GM12873 (cell line): ENCODE data around the gene MILR1.

ENCODE experiments used
- TF ChIP-seq, protein P1 (sequence below): IDR thresholded peaks from 2 replicates; pipeline ENCODE4 v1.5.1; 2012; ENCODE audit warnings: low read depth, mild to moderate bottlenecking, moderate library complexity, low read length, control low read depth; ENCODE audit not compliant: insufficient read depth; ENCODE audit errors: missing control alignments

The MILR1 gene

DNA sequence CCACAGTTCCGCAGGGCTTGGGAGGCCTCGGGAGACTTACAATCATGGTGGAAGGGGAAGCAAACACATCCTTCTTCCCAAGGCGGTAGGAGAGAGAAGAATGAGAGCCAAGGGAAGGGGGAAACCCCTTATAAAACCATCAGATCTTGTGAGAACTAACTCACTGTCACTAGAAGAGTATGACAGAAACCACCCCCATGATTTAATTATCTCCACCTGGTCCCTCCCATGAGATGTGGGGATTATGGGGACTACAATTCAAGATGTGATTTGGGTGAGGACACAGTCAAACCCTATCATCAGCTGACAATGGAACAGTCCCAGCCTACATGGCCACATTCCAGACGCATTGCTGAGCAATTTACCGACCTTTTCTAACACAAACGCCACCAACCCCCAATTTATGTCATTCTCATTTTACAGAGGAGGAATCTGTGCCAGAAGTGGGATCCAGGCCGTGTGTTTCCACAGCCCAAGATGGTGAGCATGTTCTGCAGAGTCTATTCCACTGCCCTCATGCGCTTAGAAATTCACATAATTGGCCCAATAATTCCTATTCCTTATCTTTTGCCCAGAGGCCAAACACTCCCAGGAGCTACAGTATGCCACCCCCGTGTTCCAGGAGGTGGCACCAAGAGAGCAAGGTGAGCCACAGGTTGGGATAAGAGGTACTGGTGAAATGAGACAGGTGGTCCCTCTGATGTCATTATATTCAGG, 17.3 kb downstream of the MILR1 start:
- TF ChIP-seq, protein P1, sequence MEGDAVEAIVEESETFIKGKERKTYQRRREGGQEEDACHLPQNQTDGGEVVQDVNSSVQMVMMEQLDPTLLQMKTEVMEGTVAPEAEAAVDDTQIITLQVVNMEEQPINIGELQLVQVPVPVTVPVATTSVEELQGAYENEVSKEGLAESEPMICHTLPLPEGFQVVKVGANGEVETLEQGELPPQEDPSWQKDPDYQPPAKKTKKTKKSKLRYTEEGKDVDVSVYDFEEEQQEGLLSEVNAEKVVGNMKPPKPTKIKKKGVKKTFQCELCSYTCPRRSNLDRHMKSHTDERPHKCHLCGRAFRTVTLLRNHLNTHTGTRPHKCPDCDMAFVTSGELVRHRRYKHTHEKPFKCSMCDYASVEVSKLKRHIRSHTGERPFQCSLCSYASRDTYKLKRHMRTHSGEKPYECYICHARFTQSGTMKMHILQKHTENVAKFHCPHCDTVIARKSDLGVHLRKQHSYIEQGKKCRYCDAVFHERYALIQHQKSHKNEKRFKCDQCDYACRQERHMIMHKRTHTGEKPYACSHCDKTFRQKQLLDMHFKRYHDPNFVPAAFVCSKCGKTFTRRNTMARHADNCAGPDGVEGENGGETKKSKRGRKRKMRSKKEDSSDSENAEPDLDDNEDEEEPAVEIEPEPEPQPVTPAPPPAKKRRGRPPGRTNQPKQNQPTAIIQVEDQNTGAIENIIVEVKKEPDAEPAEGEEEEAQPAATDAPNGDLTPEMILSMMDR = no peak

DNA sequence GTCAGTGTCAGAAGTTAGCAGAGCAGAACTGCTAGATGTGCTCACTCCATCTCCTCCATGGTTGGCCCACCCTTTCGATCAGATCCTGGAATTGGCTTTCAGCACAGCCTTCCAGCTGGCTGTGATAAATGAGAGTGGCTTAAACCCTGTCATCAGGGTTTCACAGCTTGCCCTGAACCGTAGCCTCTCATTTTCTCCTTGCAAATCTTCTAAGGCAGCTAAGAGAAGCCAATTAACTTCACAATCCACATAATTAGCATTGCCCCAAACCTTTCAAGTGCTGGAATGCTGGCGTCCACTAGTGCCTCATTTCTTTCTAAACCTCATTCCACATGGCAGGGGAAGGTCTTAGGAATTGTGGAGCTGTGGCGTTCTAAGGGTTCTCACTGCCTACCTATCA, 21.7 kb downstream of the MILR1 start:
- TF ChIP-seq, protein P1 = no peak

DNA sequence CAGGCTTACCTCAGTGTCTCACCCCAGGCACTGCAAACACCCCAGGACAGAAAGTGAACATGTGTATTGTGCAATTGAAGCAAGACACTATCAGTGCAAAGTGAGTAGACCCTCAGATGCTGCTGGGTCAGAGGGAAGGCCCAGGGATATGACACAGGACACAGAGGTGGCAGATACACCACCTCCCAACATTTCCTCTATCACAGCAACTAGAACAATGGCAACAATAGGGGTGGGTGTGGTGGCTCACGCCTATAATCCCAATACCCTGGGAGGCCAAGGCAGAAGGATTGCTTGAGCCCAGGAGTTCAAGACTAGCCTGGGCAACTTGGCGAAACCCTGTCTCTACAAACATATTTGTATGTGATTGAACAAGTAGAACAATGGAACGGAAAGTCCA, 22.5 kb downstream of the MILR1 start:
- TF ChIP-seq, protein P1 = no peak

DNA sequence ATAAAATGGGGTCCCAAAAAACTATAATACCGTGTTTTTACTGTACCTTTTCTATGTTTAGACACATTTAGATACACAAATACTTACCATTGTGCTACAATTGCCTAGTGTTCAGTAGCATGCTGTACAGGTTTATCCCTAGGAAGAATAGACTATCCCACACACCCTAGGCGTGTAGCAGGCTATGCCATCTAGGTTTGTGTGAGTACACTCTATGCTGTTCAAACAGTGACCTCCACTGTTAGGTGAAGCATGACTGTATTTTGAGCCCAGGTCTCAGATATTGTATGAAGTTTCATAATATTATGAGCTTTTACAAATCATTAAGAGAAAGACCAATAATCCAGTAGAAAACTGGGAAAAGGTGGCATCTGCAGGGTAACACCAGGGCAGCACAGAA, 23.6 kb downstream of the MILR1 start:
- TF ChIP-seq, protein P1 = no peak

DNA sequence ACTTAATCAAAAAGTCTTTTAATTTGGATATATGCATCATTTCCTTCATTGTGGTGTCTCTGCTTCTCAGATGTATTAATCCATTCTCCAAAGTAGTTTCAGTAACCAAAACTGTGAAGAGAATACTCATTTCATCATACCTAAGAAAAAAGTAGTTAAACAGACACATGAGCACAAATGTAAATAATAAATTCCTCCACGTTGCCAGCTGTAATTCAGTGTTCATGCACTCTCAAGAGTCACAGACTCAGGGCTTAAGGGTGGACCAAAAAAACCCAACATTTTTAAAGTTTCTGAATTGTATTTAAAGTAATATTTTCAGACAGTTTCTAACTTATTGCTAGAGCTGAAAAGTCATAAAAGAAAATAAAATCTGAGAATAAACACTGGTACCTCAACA, 28.9 kb downstream of the MILR1 start:
- TF ChIP-seq, protein P1 = no peak

DNA sequence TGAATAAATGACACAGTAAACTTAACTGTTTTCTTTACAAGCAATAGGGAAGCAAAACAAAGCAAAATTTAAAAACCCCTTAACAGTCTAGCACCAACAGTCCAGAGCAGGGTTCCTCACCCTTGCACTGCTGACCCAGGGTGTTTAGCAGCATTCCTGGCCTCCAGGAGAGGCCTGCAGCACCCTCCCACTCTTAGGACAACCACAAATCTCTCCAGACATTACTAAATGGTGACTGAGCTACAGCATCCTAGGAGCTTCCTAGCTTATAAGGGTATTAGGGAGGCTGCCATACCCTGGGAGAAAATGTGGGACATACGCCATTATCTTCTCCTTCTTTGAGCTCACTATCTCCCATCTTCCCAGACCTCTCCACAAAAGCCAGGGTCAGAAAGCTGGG, 32.0 kb downstream of the MILR1 start:
- TF ChIP-seq, protein P1 = no peak

DNA sequence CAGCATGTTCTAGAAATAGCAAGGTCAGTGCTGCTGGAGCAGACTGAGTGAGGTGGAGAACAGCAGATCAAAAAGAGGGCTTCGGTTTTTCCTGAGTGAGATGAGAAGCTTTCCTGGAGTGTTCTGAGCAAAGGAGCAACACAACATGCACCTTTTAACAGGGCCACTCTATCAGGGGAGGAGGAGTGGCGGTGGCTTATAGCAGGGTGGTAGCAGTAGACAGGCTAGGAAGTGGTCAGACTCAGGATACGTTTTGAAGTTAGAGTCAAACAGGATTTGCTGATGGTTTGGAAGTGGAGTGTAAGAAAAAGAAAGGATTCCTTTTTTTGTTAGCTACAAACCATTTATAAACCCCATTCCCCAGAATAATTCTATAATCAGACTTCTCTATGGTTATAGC, 35.5 kb downstream of the MILR1 start:
- TF ChIP-seq, protein P1 = no peak
